ENCODE results near the gene YTHDF2. TPM values are rescaled to one million over a fixed set of nuclear protein-coding genes. Genes with fewer than 3 reads are reported as not detected.
A peak's percentile ranks its signal among the peaks of the same experiment; 100 is the strongest.
"Not testable (repeated sequence)": the region's sequence is repeated elsewhere in the genome, so short reads cannot be mapped to it uniquely, and the experiment has no call there.

The YTHDF2 gene
- total RNA-seq (10 to 100 TPM; 64.5 to 72.0 (median 71.5) TPM), polyA plus RNA-seq (100 to 1,000 TPM; 113 to 139 TPM), total RNA-seq (118 reads per million, percentile 87 among the genes with 10 or more reads in this experiment)

DNA sequence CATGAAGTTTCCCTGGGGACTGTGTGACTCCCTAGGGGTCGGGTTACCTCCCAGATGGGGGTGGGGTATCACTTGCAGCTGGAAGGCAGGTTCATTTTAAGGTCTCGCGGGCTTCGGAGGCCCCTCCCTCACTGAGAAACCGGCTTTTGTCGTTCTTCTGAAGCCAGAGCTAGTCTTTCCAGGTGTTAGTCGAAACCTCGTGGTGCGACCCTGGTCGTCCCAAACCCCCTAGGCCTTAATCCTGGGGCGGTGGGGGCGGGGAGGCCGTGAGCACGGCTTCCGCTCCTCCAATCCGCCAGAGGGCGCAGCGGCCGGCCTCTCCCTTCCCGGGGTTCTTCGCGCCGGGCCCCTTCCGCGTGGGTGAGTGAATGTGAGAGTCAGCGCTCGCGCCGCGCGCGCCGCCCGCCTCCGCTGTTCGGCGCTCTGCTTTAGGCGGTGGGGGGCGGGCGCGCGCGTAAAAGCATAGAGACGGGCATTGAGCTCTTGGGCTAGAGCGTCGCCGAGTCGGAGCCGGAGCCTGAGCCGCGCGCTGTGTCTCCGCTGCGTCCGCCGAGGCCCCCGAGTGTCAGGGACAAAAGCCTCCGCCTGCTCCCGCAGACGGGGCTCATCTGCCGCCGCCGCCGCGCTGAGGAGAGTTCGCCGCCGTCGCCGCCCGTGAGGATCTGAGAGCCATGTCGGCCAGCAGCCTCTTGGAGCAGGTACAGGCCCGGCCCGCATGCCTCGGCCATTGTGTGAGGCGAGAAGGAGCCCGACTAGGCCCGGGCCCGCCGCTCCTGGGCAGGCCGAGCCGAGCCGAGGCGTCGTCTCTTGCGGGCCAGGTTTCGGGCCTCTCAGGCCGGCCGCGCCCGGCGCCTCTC is at the start of gene YTHDF2:
Gene YTHDF2, plus strand, starts transcription at position 491 of the 857 bp plus-strand sequence. Its CDS starts 181 bp downstream, at position 672.
- peak; percentile 97 for ATAC-seq
- Mint-ChIP-seq H3K36me3 (peaks cover 5 to 15% (median 12%) of the 10 kb centered on the region in 5 donors), H3K27me3 (no peaks in the 10 kb centered on the region), H3K4me3 (peak within 1 kb of the TSS; percentile 92 to 100 (median 98)), H3K27ac (peak within 1 kb of the TSS; percentile 93 to 98 (median 95)), H3K9me3 (peaks cover 0 to 1% (median 0%) of the 10 kb centered on the region in 11 donors), H3K4me1 (peaks cover 15 to 49% (median 34%) of the 10 kb centered on the region in 7 donors)
- H3K4me3 ChIP-seq (ENCODE audit: low read length): peak within 1 kb of the TSS; percentile 88
- peaks cover 26% of the 10 kb centered on the region in 2 donors for H3K4me1 ChIP-seq (ENCODE audit: control insufficient read depth in 2 of 2, insufficient read depth in 2 of 2, low read length in 2 of 2)
- H3K27me3 ChIP-seq (ENCODE audit: control insufficient read depth in 2 of 2, insufficient read depth in 2 of 2, low read length in 2 of 2): no peaks in the 10 kb centered on the region
- H3K27ac ChIP-seq (ENCODE audit: low read depth, low read length): peak within 1 kb of the TSS; percentile 92
- ChIA-PET CTCF (interaction anchor here (0.6 to 1.9 kb wide), 15 partner anchors 10 to 494 kb away, joined by 3 to 16 read pairs (median 4); partner anchors contain the start of genes GMEB1, MECR, RNU11 and TAF12), POLR2A (interaction anchor here (0.6 to 6.7 kb wide), 25 partner anchors 10 to 648 kb away, joined by 3 to 156 read pairs (median 4); partner anchors contain the start of genes ATP5IF1, EYA3, GMEB1 and MED18)
- intact Hi-C loops (cut with micrococcal nuclease): loop anchor here (1.0 to 5.0 kb wide), 19 partner anchors 41 to 1982 kb away; partner anchors contain the start of genes RNU11 (in 2 of the 2), SRSF4 (in 2 of the 2), TAF12 (in 2 of the 2) and MED18 (in 1 of the 2)
- no peaks in the 10 kb centered on the region for H3K9me3 ChIP-seq (ENCODE audit: control insufficient read depth in 2 of 3, low read length in 3 of 3)
- peak; percentile 95 to 98 (median 98) for DNase-seq
- H3K36me3 ChIP-seq (ENCODE audit: control insufficient read depth in 2 of 3, insufficient read depth in 3 of 3, low read length in 3 of 3): peaks cover 10 to 36% (median 14%) of the 10 kb centered on the region in 3 experiments

DNA sequence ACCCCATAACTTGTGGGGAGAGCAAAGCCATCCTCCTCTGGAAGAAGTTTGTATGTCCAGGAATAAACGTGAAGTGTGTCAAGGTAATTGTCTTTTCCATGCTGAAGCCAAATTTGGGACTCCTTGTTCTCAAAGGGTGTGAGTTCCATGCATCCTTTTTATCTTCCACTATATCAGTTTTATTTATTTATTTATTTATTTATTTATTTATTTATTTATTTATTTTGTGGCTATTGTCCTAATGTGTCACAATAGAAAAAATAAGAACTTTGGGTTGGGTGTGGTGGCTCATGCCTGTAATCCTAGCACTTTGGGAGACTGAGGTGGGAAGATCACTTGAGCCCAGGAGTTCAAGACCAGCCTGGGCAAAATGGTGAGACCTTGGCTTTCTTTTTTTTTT is 45.1 kb upstream of the YTHDF2 start:
- H3K36me3 ChIP-seq (ENCODE audit: control insufficient read depth in 2 of 3, insufficient read depth in 3 of 3, low read length in 3 of 3): peaks cover 3 to 36% (median 7%) of the 10 kb centered on the region in 3 experiments
- CTCF ChIA-PET: not testable (repeated sequence)

DNA sequence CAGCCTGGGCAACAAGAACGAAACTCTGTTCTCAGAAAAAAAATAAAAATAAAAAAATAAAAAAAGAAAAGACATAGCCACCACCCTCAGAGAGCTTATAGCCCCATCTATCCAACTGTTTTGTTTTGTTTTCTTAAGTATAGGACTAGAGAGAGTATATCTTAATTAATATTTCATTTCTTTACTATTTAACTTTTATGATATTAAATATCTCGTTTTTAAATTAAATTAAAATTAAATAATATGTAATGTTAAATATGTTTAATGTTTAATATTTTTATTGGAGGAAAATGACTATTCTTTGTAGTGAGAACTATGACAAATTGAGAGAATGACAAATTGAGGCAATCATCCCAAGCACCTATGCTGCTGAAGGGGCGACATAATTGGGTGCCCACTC is 33.1 kb upstream of the YTHDF2 start:
- Mint-ChIP-seq H3K36me3 (peaks cover 12 to 27% (median 25%) of the 10 kb centered on the region in 5 donors), H3K27ac (no peak overlapping the region), H3K4me1 (peaks cover 0 to 18% (median 0%) of the 10 kb centered on the region in 7 donors), H3K9me3 (no peaks in the 10 kb centered on the region), H3K27me3 (no peaks in the 10 kb centered on the region), H3K4me3 (no peak overlapping the region)
- Histone ChIP-seq H3K27me3 (ENCODE audit: control insufficient read depth in 2 of 2, insufficient read depth in 2 of 2, low read length in 2 of 2) (no peaks in the 10 kb centered on the region), H3K36me3 (ENCODE audit: control insufficient read depth in 2 of 3, insufficient read depth in 3 of 3, low read length in 3 of 3) (peaks cover 5 to 58% (median 11%) of the 10 kb centered on the region in 3 experiments), H3K4me3 (ENCODE audit: low read length) (no peak overlapping the region), H3K9me3 (ENCODE audit: control insufficient read depth in 2 of 3, low read length in 3 of 3) (no peaks in the 10 kb centered on the region), H3K4me1 (ENCODE audit: control insufficient read depth in 2 of 2, insufficient read depth in 2 of 2, low read length in 2 of 2) (no peaks in the 10 kb centered on the region), H3K27ac (ENCODE audit: low read depth, low read length) (no peak overlapping the region)
- CTCF ChIA-PET: no interaction called here
- ATAC-seq (no peak), DNase-seq (no peak)
- POLR2A ChIA-PET: interaction anchor here (0.7 kb wide), 1 partner anchor 55 kb away, joined by 3 read pairs; the partner anchor contains the start of gene RNU11
- intact Hi-C loops (cut with micrococcal nuclease): no loop called here

More for the DNA sequence above, 45.1 kb upstream of the YTHDF2 start:
- DNase-seq; H3K27ac ChIP-seq (ENCODE audit: low read depth, low read length); intact Hi-C loops (cut with micrococcal nuclease); ATAC-seq; H3K27me3 ChIP-seq (ENCODE audit: control insufficient read depth in 2 of 2, insufficient read depth in 2 of 2, low read length in 2 of 2); H3K4me1 Mint-ChIP-seq; H3K4me3 Mint-ChIP-seq; H3K27me3 Mint-ChIP-seq; H3K4me3 ChIP-seq (ENCODE audit: low read length); H3K4me1 ChIP-seq (ENCODE audit: control insufficient read depth in 2 of 2, insufficient read depth in 2 of 2, low read length in 2 of 2); H3K9me3 Mint-ChIP-seq; H3K9me3 ChIP-seq (ENCODE audit: control insufficient read depth in 2 of 3, low read length in 3 of 3): not testable (repeated sequence)
- H3K36me3 Mint-ChIP-seq: peaks cover 8 to 30% (median 22%) of the 10 kb centered on the region in 5 donors
- POLR2A ChIA-PET: interaction anchor here (0.7 kb wide), 1 partner anchor 43 kb away, joined by 3 read pairs; no protein-coding TSS in a partner anchor
- peak overlapping the region in 1 of 9 donors; percentile 15 for H3K27ac Mint-ChIP-seq

DNA sequence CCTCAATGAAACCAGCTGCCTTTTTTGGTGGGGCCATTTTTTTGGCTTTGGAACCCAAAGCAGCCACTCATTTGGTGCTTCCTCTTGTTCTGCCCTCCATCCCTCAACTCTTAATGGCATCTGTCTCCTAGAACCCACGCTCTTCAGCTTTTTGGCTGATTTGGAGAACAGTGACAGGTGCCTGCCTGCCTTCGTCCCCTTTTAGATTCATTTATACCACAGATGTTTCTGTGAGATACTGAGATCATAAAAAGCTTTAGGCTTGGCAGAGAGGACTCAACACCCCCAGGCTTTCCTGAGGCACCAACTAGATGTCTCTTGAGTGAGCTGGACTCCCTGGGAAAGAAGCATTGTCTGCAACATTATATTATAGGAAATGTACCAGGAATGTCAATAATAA is 20.4 kb upstream of the YTHDF2 start:
- no peaks in the 10 kb centered on the region for H3K27me3 Mint-ChIP-seq
- H3K4me3 ChIP-seq (ENCODE audit: low read length): no peak overlapping the region
- peaks cover 0 to 5% (median 0%) of the 10 kb centered on the region in 7 donors for H3K4me1 Mint-ChIP-seq
- ChIA-PET POLR2A (interaction anchor here (0.6 to 0.8 kb wide), 2 partner anchors 32 to 77 kb away, joined by 3 to 4 read pairs; no protein-coding TSS in a partner anchor), CTCF (no interaction called here)
- intact Hi-C loops (cut with micrococcal nuclease): no loop called here
- no peak overlapping the region for H3K4me3 Mint-ChIP-seq
- ATAC-seq: no peak
- no peaks in the 10 kb centered on the region for H3K9me3 Mint-ChIP-seq
- H3K9me3 ChIP-seq (ENCODE audit: control insufficient read depth in 2 of 3, low read length in 3 of 3): no peaks in the 10 kb centered on the region
- peak overlapping the region in 4 of 9 donors; percentile 1 to 59 (median 32) for H3K27ac Mint-ChIP-seq
- H3K4me1 ChIP-seq (ENCODE audit: control insufficient read depth in 2 of 2, insufficient read depth in 2 of 2, low read length in 2 of 2): no peaks in the 10 kb centered on the region
- H3K36me3 Mint-ChIP-seq: peaks cover 5 to 20% (median 17%) of the 10 kb centered on the region in 5 donors
- no peak for DNase-seq
- H3K36me3 ChIP-seq (ENCODE audit: control insufficient read depth in 2 of 3, insufficient read depth in 3 of 3, low read length in 3 of 3): peaks cover 0 to 33% (median 0%) of the 10 kb centered on the region in 3 experiments
- H3K27me3 ChIP-seq (ENCODE audit: control insufficient read depth in 2 of 2, insufficient read depth in 2 of 2, low read length in 2 of 2): no peaks in the 10 kb centered on the region
- no peak overlapping the region for H3K27ac ChIP-seq (ENCODE audit: low read depth, low read length)

DNA sequence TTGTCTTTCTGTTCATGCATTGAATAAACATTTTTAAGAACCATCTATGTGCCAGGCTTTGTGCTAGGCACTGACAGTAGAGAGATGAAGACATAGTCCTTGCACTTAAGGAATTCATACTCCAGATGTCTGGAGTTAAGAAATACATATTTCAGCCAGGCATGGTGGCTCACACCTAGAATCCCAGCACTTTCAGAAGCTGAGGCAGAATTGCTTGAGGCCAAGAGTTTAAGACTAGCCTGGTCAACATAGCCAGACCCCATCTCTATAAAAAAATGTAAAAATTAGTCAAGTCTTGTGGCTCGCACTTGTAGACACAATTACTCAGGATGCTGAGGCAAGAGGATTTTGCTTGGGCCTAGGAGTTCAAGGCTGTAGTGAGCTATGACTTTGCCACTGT is 18.6 kb upstream of the YTHDF2 start:
- H3K4me3 ChIP-seq (ENCODE audit: low read length): no peak overlapping the region
- no peaks in the 10 kb centered on the region for H3K4me1 ChIP-seq (ENCODE audit: control insufficient read depth in 2 of 2, insufficient read depth in 2 of 2, low read length in 2 of 2)
- H3K9me3 ChIP-seq (ENCODE audit: control insufficient read depth in 2 of 3, low read length in 3 of 3): no peaks in the 10 kb centered on the region
- Mint-ChIP-seq H3K27ac (peak overlapping the region in 2 of 9 donors; percentile 22 to 56), H3K4me3 (no peak overlapping the region), H3K27me3 (no peaks in the 10 kb centered on the region), H3K4me1 (peaks cover 0 to 5% (median 0%) of the 10 kb centered on the region in 7 donors), H3K9me3 (no peaks in the 10 kb centered on the region), H3K36me3 (peaks cover 5 to 20% (median 15%) of the 10 kb centered on the region in 5 donors)
- ChIA-PET CTCF (no interaction called here), POLR2A (interaction anchor here (0.7 to 1.5 kb wide), 4 partner anchors 18 to 69 kb away, joined by 3 to 7 read pairs (median 3); partner anchors contain the start of genes RNU11 and YTHDF2)
- H3K36me3 ChIP-seq (ENCODE audit: control insufficient read depth in 2 of 3, insufficient read depth in 3 of 3, low read length in 3 of 3): peaks cover 0 to 19% (median 0%) of the 10 kb centered on the region in 3 experiments
- ATAC-seq (no peak), DNase-seq (no peak)
- no peaks in the 10 kb centered on the region for H3K27me3 ChIP-seq (ENCODE audit: control insufficient read depth in 2 of 2, insufficient read depth in 2 of 2, low read length in 2 of 2)
- intact Hi-C loops (cut with micrococcal nuclease): no loop called here
- H3K27ac ChIP-seq (ENCODE audit: low read depth, low read length): no peak overlapping the region

DNA sequence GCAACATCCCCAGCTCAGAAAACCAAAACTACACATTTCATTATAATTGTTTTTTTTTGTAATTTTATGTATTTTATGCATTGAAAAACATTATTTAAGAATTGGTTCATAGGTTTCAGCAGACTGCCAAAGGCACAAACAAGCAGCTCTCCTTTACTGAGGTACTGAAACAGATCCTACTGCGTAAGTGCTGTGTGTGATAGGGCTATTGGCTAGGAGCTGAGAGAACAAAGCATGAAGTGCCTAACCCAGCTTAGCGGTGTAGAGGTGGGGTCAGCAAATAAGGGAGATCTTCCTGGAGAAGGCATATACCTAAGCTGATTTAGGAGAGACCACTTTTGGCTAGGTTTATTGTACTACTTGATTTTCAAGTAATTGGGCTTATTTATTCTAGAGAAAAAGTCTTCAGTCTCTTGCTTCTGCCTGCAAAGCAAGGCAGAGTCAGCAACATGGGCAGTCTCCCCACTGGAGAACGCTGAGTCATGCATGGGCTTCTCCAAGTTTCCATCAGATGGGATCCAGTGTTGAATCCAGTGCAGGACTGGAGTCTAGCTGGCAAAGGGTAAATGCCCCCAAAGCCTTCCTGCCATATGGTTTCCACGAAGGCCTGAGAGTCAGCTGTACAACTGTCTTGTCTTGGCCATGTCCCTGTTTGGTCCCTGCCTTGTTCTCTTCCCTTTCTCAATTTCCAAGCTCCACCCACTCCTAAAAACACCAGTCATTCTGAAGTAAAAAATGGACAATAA is 18.0 kb upstream of the YTHDF2 start:
- H3K9me3 ChIP-seq (ENCODE audit: control insufficient read depth in 2 of 3, low read length in 3 of 3): no peaks in the 10 kb centered on the region
- H3K27ac ChIP-seq (ENCODE audit: low read depth, low read length): no peak overlapping the region
- no peaks in the 10 kb centered on the region for H3K27me3 ChIP-seq (ENCODE audit: control insufficient read depth in 2 of 2, insufficient read depth in 2 of 2, low read length in 2 of 2)
- H3K36me3 ChIP-seq (ENCODE audit: control insufficient read depth in 2 of 3, insufficient read depth in 3 of 3, low read length in 3 of 3): peaks cover 0 to 13% (median 0%) of the 10 kb centered on the region in 3 experiments
- DNase-seq: no peak
- H3K36me3 Mint-ChIP-seq: peaks cover 5 to 16% (median 9%) of the 10 kb centered on the region in 5 donors
- intact Hi-C loops (cut with micrococcal nuclease): no loop called here
- CTCF ChIA-PET: interaction anchor here (0.6 kb wide), 1 partner anchor 76 kb away, joined by 3 read pairs; the partner anchor contains the start of gene TAF12
- POLR2A ChIA-PET: interaction anchor here (0.7 to 1.5 kb wide), 4 partner anchors 18 to 70 kb away, joined by 3 to 7 read pairs (median 3); partner anchors contain the start of genes RNU11 and YTHDF2
- no peak for ATAC-seq
- H3K4me3 Mint-ChIP-seq: no peak overlapping the region
- H3K4me1 Mint-ChIP-seq: peaks cover 0 to 5% (median 0%) of the 10 kb centered on the region in 7 donors
- no peaks in the 10 kb centered on the region for H3K4me1 ChIP-seq (ENCODE audit: control insufficient read depth in 2 of 2, insufficient read depth in 2 of 2, low read length in 2 of 2)
- H3K9me3 Mint-ChIP-seq: no peaks in the 10 kb centered on the region
- H3K4me3 ChIP-seq (ENCODE audit: low read length): no peak overlapping the region
- no peaks in the 10 kb centered on the region for H3K27me3 Mint-ChIP-seq
- peak overlapping the region in 5 of 9 donors; percentile 9 to 76 (median 64) for H3K27ac Mint-ChIP-seq

Measured in naive thymus-derived CD4-positive, alpha-beta T cell (primary cell).